Trophoblast cell (in vitro differentiated cells and primary cell): ENCODE measurements around the gene ENPP4.
A peak's percentile ranks its signal among the peaks of the same experiment; 100 is the strongest.
"Not testable (repeated sequence)": the region's sequence is repeated elsewhere in the genome, so short reads cannot be mapped to it uniquely, and the experiment has no call there.

Experiments
- DNase-seq, 2 donors: peaks; one replicate each; pipeline ENCODE4 v3.0.0-alpha.2; 2016
- H2AFZ ChIP-seq: 2 replicates; pipeline ENCODE4 v1.6.1; 2013; ENCODE audit warnings: low read length, moderate library complexity, mild to moderate bottlenecking; ENCODE audit not compliant: insufficient read depth, poor library complexity
- H2AK5ac ChIP-seq: 2 replicates; pipeline ENCODE4 v1.6.1; 2013; ENCODE audit warnings: mild to moderate bottlenecking, low read length
- H2BK120ac ChIP-seq: 2 replicates; pipeline ENCODE4 v1.6.1; 2013; ENCODE audit warnings: low read length, mild to moderate bottlenecking, moderate library complexity; ENCODE audit not compliant: insufficient read depth, poor library complexity
- H2BK12ac ChIP-seq: 2 replicates; pipeline ENCODE4 v1.6.1; 2013; ENCODE audit warnings: mild to moderate bottlenecking, low read length, moderate library complexity
- H2BK5ac ChIP-seq: 2 replicates; pipeline ENCODE4 v1.6.1; 2013; ENCODE audit warnings: low read length, low read depth, moderate library complexity, mild to moderate bottlenecking; ENCODE audit not compliant: poor library complexity
- H3K14ac ChIP-seq: 2 replicates; pipeline ENCODE4 v1.6.1; 2013; ENCODE audit warnings: mild to moderate bottlenecking, low read length
- H3K18ac ChIP-seq: 2 replicates; pipeline ENCODE4 v1.6.1; 2013; ENCODE audit warnings: mild to moderate bottlenecking, low read length
- H3K23ac ChIP-seq: 2 replicates; pipeline ENCODE4 v1.6.1; 2013; ENCODE audit warnings: low read length
- H3K27ac ChIP-seq: 2 replicates; pipeline ENCODE4 v1.5.1; 2013; ENCODE audit warnings: low read depth, mild to moderate bottlenecking, inconsistent platforms, low read length, moderate library complexity
- H3K27me3 ChIP-seq: 2 replicates; pipeline ENCODE4 v1.6.1; 2013; ENCODE audit warnings: inconsistent platforms, mild to moderate bottlenecking, low read length, moderate library complexity; ENCODE audit not compliant: insufficient read depth
- H3K36me3 ChIP-seq, 2 experiments: 1 replicate in 1 of 2; 2 replicates in 1 of 2; pipeline ENCODE4 v1.6.1; 2013; ENCODE audit warnings: low read length in 2 of 2, mild to moderate bottlenecking in 2 of 2, moderate library complexity in 1 of 2; ENCODE audit not compliant: insufficient read depth in 2 of 2, control insufficient read depth in 1 of 2
- H3K4ac ChIP-seq: 2 replicates; pipeline ENCODE4 v1.6.1; 2013; ENCODE audit warnings: low read depth, mild to moderate bottlenecking, low read length, moderate library complexity
- H3K4me1 ChIP-seq, 2 experiments: 1 replicate in 1 of 2; 2 replicates in 1 of 2; pipeline ENCODE4 v1.6.1; 2013; ENCODE audit warnings: low read length in 2 of 2, mild to moderate bottlenecking in 2 of 2, moderate library complexity in 1 of 2; ENCODE audit not compliant: insufficient read depth in 2 of 2, control insufficient read depth in 1 of 2
- H3K4me2 ChIP-seq: 2 replicates; pipeline ENCODE4 v1.6.1; 2013; ENCODE audit warnings: inconsistent platforms, mild to moderate bottlenecking, low read length, moderate library complexity
- H3K4me3 ChIP-seq: 2 replicates; pipeline ENCODE4 v1.5.1; 2013; ENCODE audit warnings: mild to moderate bottlenecking, low read depth, low read length, inconsistent platforms
- H3K79me1 ChIP-seq: one replicate; pipeline ENCODE4 v1.6.1; 2013; ENCODE audit warnings: low read length
- H3K79me2 ChIP-seq: 2 replicates; pipeline ENCODE4 v1.6.1; 2013; ENCODE audit warnings: low read length, mild to moderate bottlenecking; ENCODE audit not compliant: control insufficient read depth, insufficient read depth, poor library complexity
- H3K9ac ChIP-seq: 2 replicates; pipeline ENCODE4 v1.6.1; 2013; ENCODE audit warnings: mild to moderate bottlenecking, low read length
- H3K9me3 ChIP-seq: 2 replicates; pipeline ENCODE4 v1.6.1; 2013; ENCODE audit warnings: low read depth, mild to moderate bottlenecking, control low read depth, inconsistent platforms, low read length; ENCODE audit not compliant: insufficient read depth
- H4K12ac ChIP-seq: 2 replicates; pipeline ENCODE4 v1.6.1; 2013; ENCODE audit warnings: low read depth, mild to moderate bottlenecking, low read length, moderate library complexity
- H4K8ac ChIP-seq: 2 replicates; pipeline ENCODE4 v1.6.1; 2013; ENCODE audit warnings: low read depth, mild to moderate bottlenecking, low read length, moderate library complexity
- H4K91ac ChIP-seq: one replicate; pipeline ENCODE4 v1.6.1; 2013; ENCODE audit warnings: low read depth, mild to moderate bottlenecking, low read length, moderate library complexity
- WGBS: extraction: QIAGEN DNeasy Blood & Tissue Kit; methylation state at CpG from one replicate; pipeline ENCODE4 v1.1.7; 2013; ENCODE audit warnings: missing lambda C conversion rate; ENCODE audit not compliant: insufficient read length, insufficient coverage; ENCODE audit errors: extremely low coverage; 5-methylcytosine and 5-hydroxymethylcytosine counted together

Gene ENPP4

GRCh38 chr6:46118157-46118556 is 11.6 kb upstream of the ENPP4 start:
- Histone ChIP-seq H3K18ac (no peak overlapping the region), H3K4ac (no peak overlapping the region), H2BK120ac (no peak overlapping the region), H3K79me2 (no peaks in the 10 kb centered on the region), H3K4me1 (no peaks in the 10 kb centered on the region), H3K23ac (no peak overlapping the region), H3K27ac (no peak overlapping the region), H4K12ac (no peak overlapping the region), H2AK5ac (no peak overlapping the region), H3K9me3 (no peaks in the 10 kb centered on the region), H2AFZ (no peak overlapping the region), H4K91ac (no peak overlapping the region), H4K8ac (no peak overlapping the region), H3K4me2 (no peak overlapping the region), H2BK12ac (no peak overlapping the region), H2BK5ac (no peak overlapping the region), H3K14ac (no peak overlapping the region), H3K27me3 (no peaks in the 10 kb centered on the region), H3K36me3 (no peaks in the 10 kb centered on the region), H3K9ac (no peak overlapping the region), H3K4me3 (no peak overlapping the region), H3K79me1 (no peaks in the 10 kb centered on the region)
- WGBS = no CpG with 5 or more reads among the region's 1 CpG
- DNase-seq = no peak

GRCh38 chr6:46118836-46119235 is 11.0 kb upstream of the ENPP4 start:
- H3K27ac ChIP-seq = no peak overlapping the region
- no CpG with 5 or more reads among the region's 3 CpGs for WGBS

GRCh38 chr6:46119679-46120078 is 10.1 kb upstream of the ENPP4 start:
- no CpG with 5 or more reads among the region's 5 CpGs for WGBS
- not testable (repeated sequence) for H3K9ac ChIP-seq, H3K14ac ChIP-seq, H3K27ac ChIP-seq, H2AK5ac ChIP-seq, H2BK120ac ChIP-seq, H2BK5ac ChIP-seq, H4K91ac ChIP-seq, DNase-seq, H3K4ac ChIP-seq, H4K12ac ChIP-seq, H3K23ac ChIP-seq, H3K4me2 ChIP-seq, H2BK12ac ChIP-seq, H2AFZ ChIP-seq, H3K36me3 ChIP-seq, H3K27me3 ChIP-seq, H3K79me1 ChIP-seq, H4K8ac ChIP-seq, H3K9me3 ChIP-seq, H3K18ac ChIP-seq, H3K4me1 ChIP-seq, H3K4me3 ChIP-seq, H3K79me2 ChIP-seq

More at GRCh38 chr6:46118836-46119235, 11.0 kb upstream of the ENPP4 start:
- Histone ChIP-seq H3K9ac (no peak overlapping the region), H3K14ac (no peak overlapping the region), H3K23ac (no peak overlapping the region), H3K4me2 (no peak overlapping the region), H2AK5ac (no peak overlapping the region), H3K36me3 (no peaks in the 10 kb centered on the region), H2BK5ac (no peak overlapping the region), H4K12ac (no peak overlapping the region), H4K91ac (no peak overlapping the region), H3K4ac (no peak overlapping the region), H3K79me2 (no peaks in the 10 kb centered on the region), H4K8ac (no peak overlapping the region), H3K4me3 (no peak overlapping the region), H3K79me1 (no peaks in the 10 kb centered on the region), H3K27me3 (no peaks in the 10 kb centered on the region), H2BK12ac (no peak overlapping the region), H2BK120ac (no peak overlapping the region), H3K18ac (no peak overlapping the region), H3K4me1 (no peaks in the 10 kb centered on the region), H2AFZ (no peak overlapping the region), H3K9me3 (no peaks in the 10 kb centered on the region)
- peak; percentile 61 to 83 for DNase-seq

- Histone ChIP-seq H2BK120ac (no peak overlapping the region), H2BK5ac (no peak overlapping the region), H4K91ac (no peak overlapping the region), H3K9me3 (no peaks in the 10 kb centered on the region), H4K12ac (no peak overlapping the region), H3K18ac (no peak overlapping the region), H3K36me3 (no peaks in the 10 kb centered on the region), H2AFZ (no peak overlapping the region), H3K23ac (no peak overlapping the region), H3K4me1 (peaks cover 0 to 4% of the 10 kb centered on the region in 2 experiments), H3K79me1 (peaks cover 4% of the 10 kb centered on the region), H3K9ac (no peak overlapping the region), H3K4me3 (no peak overlapping the region), H2AK5ac (no peak overlapping the region), H3K27ac (no peak overlapping the region), H3K14ac (no peak overlapping the region), H3K4ac (no peak overlapping the region), H3K79me2 (no peaks in the 10 kb centered on the region), H3K27me3 (no peaks in the 10 kb centered on the region), H3K4me2 (no peak overlapping the region), H2BK12ac (no peak overlapping the region), H4K8ac (no peak overlapping the region)
- no peak for DNase-seq
- WGBS = no CpG with 5 or more reads among the region's 3 CpGs
These were observed 1.3 kb upstream of the ENPP4 start for GRCh38 chr6:46128476-46128875.
